Measurements from ENCODE around the gene PDE4D.
"Not testable (repeated sequence)": the region's sequence is repeated elsewhere in the genome, so short reads cannot be mapped to it uniquely, and the experiment has no call there.

Gene PDE4D

GRCh38 chr5:59666440-59667068 is 227.0 kb downstream of the PDE4D start:
- DNase-seq (ENCODE audit: low read depth), result no peak
- H3K4me3 ChIP-seq (ENCODE audit: low read depth, low read length), result no peak overlapping the region
- no peak for TF ChIP-seq CTCF (conservative IDR thresholded peaks at IDR 0.05; ENCODE audit: low read depth, low read length)

GRCh38 chr5:59665832-59666203 is 227.7 kb downstream of the PDE4D start:
- TF ChIP-seq CTCF (conservative IDR thresholded peaks at IDR 0.05; ENCODE audit: low read depth, low read length), result peak; percentile 12
- not testable (repeated sequence) for DNase-seq (ENCODE audit: low read depth); H3K4me3 ChIP-seq (ENCODE audit: low read depth, low read length)

- no peak for TF ChIP-seq CTCF (conservative IDR thresholded peaks at IDR 0.05; ENCODE audit: low read depth, low read length)
- DNase-seq (ENCODE audit: low read depth), result peak; percentile 69
Observed at GRCh38 chr5:59665086-59665831, 228.3 kb downstream of the PDE4D start.

GRCh38 chr5:59661954-59662615 is 231.4 kb downstream of the PDE4D start:
- H3K4me3 ChIP-seq (ENCODE audit: low read depth, low read length), result no peak overlapping the region
- no peak for TF ChIP-seq CTCF (conservative IDR thresholded peaks at IDR 0.05; ENCODE audit: low read depth, low read length)
- peak; percentile 62 for DNase-seq (ENCODE audit: low read depth)

More at GRCh38 chr5:59665086-59665831, 228.3 kb downstream of the PDE4D start:
- no peak overlapping the region for H3K4me3 ChIP-seq (ENCODE audit: low read depth, low read length)

GRCh38 chr5:59661311-59661710 is 232.2 kb downstream of the PDE4D start:
- peak; percentile 30 for DNase-seq (ENCODE audit: low read depth)
- no peak overlapping the region for H3K4me3 ChIP-seq (ENCODE audit: low read depth, low read length)
- TF ChIP-seq CTCF (conservative IDR thresholded peaks at IDR 0.05; ENCODE audit: low read depth, low read length), result no peak

GRCh38 chr5:59660737-59661136 is 232.8 kb downstream of the PDE4D start:
- H3K4me3 ChIP-seq (ENCODE audit: low read depth, low read length), result no peak overlapping the region
- peak; percentile 82 for DNase-seq (ENCODE audit: low read depth)
- TF ChIP-seq CTCF (conservative IDR thresholded peaks at IDR 0.05; ENCODE audit: low read depth, low read length), result peak; percentile 61
